GM12878 (cell line): ENCODE measurements around the gene AKT1. TPM values are rescaled to one million over a fixed set of nuclear protein-coding genes. Genes with fewer than 3 reads are reported as not detected.
A peak's percentile ranks its signal among the peaks of the same experiment; 100 is the strongest.

ENCODE experiments used
- ATAC-seq: fragments of 200-7000 bp; cut with Tn5 transposase; 3 replicates; pipeline ENCODE4 v1.9.1; 2020; ENCODE audit warnings: mild to moderate bottlenecking, moderate library complexity
- BruUV-seq: library from RNA; stranded (reverse); fragments of 400-500 nt; replicated peaks from 2 replicates; lab custom pipeline; 2021; lab: Mats Ljungman, UMichigan
- CTCF ChIA-PET: fragments of 300-600 bp; sonication (Branson Sonifier 250); formaldehyde crosslinking; extraction: SDS; loops from one replicate; lab custom pipeline; 2021; ENCODE audit warnings: inconsistent platforms; lab: Yijun Ruan, JAX
- POLR2A ChIA-PET: fragments of 350-600 bp; formaldehyde crosslinking; extraction: SDS; loops from one replicate; lab custom pipeline; 2021; ENCODE audit warnings: inconsistent platforms; lab: Charles Lee
- RAD21 ChIA-PET: fragments of 300-600 bp; sonication (Branson Sonifier 250); formaldehyde crosslinking; loops from one replicate; lab custom pipeline; 2023; ENCODE audit warnings: antibody characterized with exemption; ENCODE audit not compliant: unreplicated experiment; lab: Charles Lee
- SMC1A ChIA-PET: fragments of 300-600 bp; sonication (Branson Sonifier 250); formaldehyde crosslinking; loops from one replicate; lab custom pipeline; 2023; ENCODE audit not compliant: unreplicated experiment, uncharacterized antibody; lab: Charles Lee
- DNase-seq: peaks from one replicate; pipeline ENCODE4 v3.0.0-alpha.2; 2011; ENCODE audit warnings: low read depth, low spot score
- FAIRE-seq: peaks from 3 replicates; lab custom pipeline; 2011; peaks lifted over from hg19 to GRCh38; lab: Jason Lieb, UNC
- H2AFZ ChIP-seq: 2 replicates; pipeline ENCODE4 v1.6.0; 2011; ENCODE audit warnings: low read depth, low read length, control low read depth; ENCODE audit not compliant: control insufficient read depth
- H3K27ac ChIP-seq: 2 replicates; pipeline ENCODE4 v1.5.1; 2011; ENCODE audit warnings: control low read depth; ENCODE audit not compliant: control insufficient read depth, insufficient read depth
- H3K27me3 ChIP-seq, 2 experiments: replicated peaks in 1 of 2; 2 replicates each; pipeline versions ENCODE4 v1.6.0 to v1.6.1; 2011; ENCODE audit warnings: low read length in 1 of 2; ENCODE audit not compliant: control insufficient read depth in 2 of 2, insufficient read depth in 2 of 2
- H3K36me3 ChIP-seq, 2 experiments: 2 replicates each; pipeline ENCODE4 v1.5.1; 2011; ENCODE audit warnings: low read length in 1 of 2; ENCODE audit not compliant: control insufficient read depth in 2 of 2, insufficient read depth in 2 of 2
- H3K4me1 ChIP-seq: 2 replicates; pipeline ENCODE4 v1.6.1; 2011; ENCODE audit warnings: mild to moderate bottlenecking, low read length, moderate library complexity, mixed read lengths; ENCODE audit not compliant: control insufficient read depth, insufficient read depth
- H3K4me2 ChIP-seq: 2 replicates; pipeline ENCODE4 v1.6.0; 2011; ENCODE audit warnings: control low read depth; ENCODE audit not compliant: control insufficient read depth, insufficient read depth
- H3K4me3 ChIP-seq: fragments of 200-600 bp; sonication (generic); 2 replicates; pipeline ENCODE4 v1.5.1; 2016
- H3K79me2 ChIP-seq: 2 replicates; pipeline ENCODE4 v1.6.0; 2011; ENCODE audit warnings: low read length; ENCODE audit not compliant: control insufficient read depth, insufficient read depth
- H3K9ac ChIP-seq: 2 replicates; pipeline ENCODE4 v1.8.0; 2011; ENCODE audit warnings: low read length, control low read depth, mixed read lengths; ENCODE audit not compliant: control insufficient read depth, insufficient read depth
- H3K9me3 ChIP-seq: replicated peaks from 3 replicates; pipeline ENCODE4 v1.5.1; 2011; ENCODE audit warnings: mild to moderate bottlenecking, low read length; ENCODE audit not compliant: control insufficient read depth, insufficient read depth
- H4K20me1 ChIP-seq: 2 replicates; pipeline ENCODE4 v1.6.0; 2011; ENCODE audit not compliant: control insufficient read depth, insufficient read depth
- ASH2L ChIP-seq: fragments of 300-600, 200-600 bp; sonication (generic); IDR thresholded peaks from 2 replicates; pipeline ENCODE4 v1.6.1; 2017; ENCODE audit warnings: low read depth, mild to moderate bottlenecking, borderline replicate concordance
- BCL3 ChIP-seq: IDR thresholded peaks from 2 replicates; pipeline ENCODE4 v1.6.1; 2011; ENCODE audit warnings: borderline replicate concordance, low read depth, mild to moderate bottlenecking, moderate library complexity, low read length; ENCODE audit not compliant: insufficient read depth, poor library complexity, severe bottlenecking
- BHLHE40 ChIP-seq, 2 experiments: fragments of 450-650 bp in 1 of 2; IDR thresholded peaks; 2 replicates each; pipeline ENCODE4 v1.6.1; 2011 to 2017; ENCODE audit warnings: low read depth in 2 of 2, borderline replicate concordance in 1 of 2, improper control_type of control experiment in 1 of 2, low read length in 1 of 2, mild to moderate bottlenecking in 1 of 2
- CREB1 ChIP-seq: IDR thresholded peaks from 2 replicates; pipeline ENCODE4 v1.6.1; 2012; ENCODE audit warnings: low read depth, mild to moderate bottlenecking, inconsistent platforms
- ESRRA ChIP-seq: IDR thresholded peaks from 2 replicates; pipeline ENCODE4 v1.6.1; 2012; ENCODE audit warnings: mild to moderate bottlenecking, low read length, improper control_type of control experiment
- PBX3 ChIP-seq: IDR thresholded peaks from 2 replicates; pipeline ENCODE4 v1.6.1; 2011; ENCODE audit warnings: mild to moderate bottlenecking, low read depth, low read length, moderate library complexity; ENCODE audit not compliant: insufficient replicate concordance
- PKNOX1 ChIP-seq: fragments of 450-650 bp; IDR thresholded peaks from 2 replicates; pipeline ENCODE4 v1.6.1; 2016; ENCODE audit warnings: mild to moderate bottlenecking
- RFX5 ChIP-seq: IDR thresholded peaks from 2 replicates; pipeline ENCODE4 v1.6.1; 2011; ENCODE audit warnings: low read depth, low read length, improper control_type of control experiment
- WGBS: methylation state at CpG from one replicate; pipeline ENCODE4 v1.1.6; 2016; ENCODE audit warnings: low lambda C conversion rate; ENCODE audit not compliant: insufficient replicate concordance, insufficient coverage; ENCODE audit errors: missing lambda C conversion rate; 5-methylcytosine and 5-hydroxymethylcytosine counted together
- in situ Hi-C: fragments of 300-500 bp; cut with MboI; formaldehyde crosslinking; loops from 9 replicates; pipeline ENCODE4 v1.14.3; 2018; ENCODE audit warnings: mixed read lengths
- intact Hi-C: fragments of 100-400 bp; cut with micrococcal nuclease; formaldehyde crosslinking; loops from one replicate; pipeline ENCODE4 v1.14.2; 2022; ENCODE audit not compliant: unreplicated experiment
- polyA plus RNA-seq, 11 experiments: library from polyadenylated mRNA; depleted of rRNA in 4 of 11; unstranded in 6 of 11; stranded (reverse) in 5 of 11; fragments of >200 nt; fragmentation: Nextera tagmentation in 4 of 11; fragmentation: Illumina TruSeq in 1 of 11; extraction: Ambion mirVana in 4 of 11; extraction: Trizol in 1 of 11; gene quantifications; 1 replicate in 1 of 11; 2 replicates in 10 of 11; pipeline versions ENCODE4 v1.2.1 to v1.2.3, GENCODE V29; 2011 to 2016; ENCODE audit warnings: inconsistent platforms in 2 of 11, missing spikeins in 2 of 11, low read depth in 1 of 11
- total RNA-seq, 4 experiments: library from RNA; depleted of rRNA in 3 of 4; stranded (reverse); fragments of >200 nt in 3 of 4; fragmentation: Illumina TruSeq in 1 of 4; extraction: Trizol in 1 of 4; gene quantifications; 2 replicates each; pipeline versions ENCODE4 v1.2.1 to v1.2.3, GENCODE V29; 2013 to 2021

Gene AKT1
- total and polyA plus RNA-seq, 10 of the 15 experiments (the other 5 are each of a cell fraction or from before 2014, with no cell fraction given) = 0.63 to 110 (median 58.9) TPM

DNA sequence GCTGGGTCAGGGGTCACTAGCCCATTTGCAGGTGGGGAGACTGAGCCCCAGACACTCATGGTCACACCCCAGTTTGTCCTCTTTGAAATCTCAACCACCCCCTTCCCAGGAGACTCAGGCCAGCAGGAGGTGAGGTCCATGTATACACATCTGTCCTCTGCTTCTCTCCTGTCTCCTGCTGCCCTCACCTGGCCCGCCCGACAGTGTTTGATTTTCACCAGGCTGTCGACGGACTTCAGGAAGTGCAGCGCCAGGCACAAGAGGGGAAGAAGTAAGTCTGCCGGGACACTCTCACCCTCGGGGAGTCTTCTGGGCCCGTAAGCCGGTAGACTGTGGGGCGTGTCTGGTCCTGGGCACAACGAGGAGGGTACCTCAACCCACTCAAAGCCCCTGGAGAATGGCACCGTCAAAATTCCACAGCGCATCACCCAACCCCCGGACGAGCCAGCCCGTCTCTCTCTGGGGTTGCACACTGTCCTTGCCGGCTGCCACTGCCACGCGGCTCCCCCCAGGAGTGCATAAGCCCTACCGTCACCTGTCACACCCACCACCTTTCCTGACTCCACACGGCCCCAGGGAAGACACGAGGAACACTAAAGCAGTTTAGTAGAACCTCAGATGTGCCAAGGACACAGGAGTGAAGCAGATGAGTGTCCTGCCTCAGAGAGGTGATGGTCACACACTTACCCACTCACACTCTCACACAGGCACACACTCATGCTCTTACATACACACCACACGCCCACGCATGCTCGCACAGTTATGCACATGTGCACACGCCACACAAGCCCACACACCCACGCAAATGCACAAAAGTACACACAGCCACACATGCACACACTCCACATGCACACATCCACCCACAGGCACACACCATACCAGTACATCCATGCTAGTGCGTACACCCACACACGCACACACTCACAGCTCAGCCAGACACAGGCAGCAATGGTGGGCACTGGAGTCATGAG lies 55.7 kb downstream of the AKT1 start:
- ChIA-PET SMC1A (interaction anchor here (0.6 kb wide), 1 partner anchor 9 kb away, joined by 3 read pairs; no protein-coding TSS in a partner anchor), RAD21 (no interaction called here), CTCF (interaction anchor here (1.3 kb wide), 1 partner anchor 66 kb away, joined by 3 read pairs; no protein-coding TSS in a partner anchor), POLR2A (no interaction called here)
- Histone ChIP-seq H3K4me3 (no peak overlapping the region), H2AFZ (no peak overlapping the region), H3K9me3 (no peaks in the 10 kb centered on the region), H3K36me3 (no peaks in the 10 kb centered on the region), H3K9ac (no peak overlapping the region), H3K4me2 (no peak overlapping the region), H3K4me1 (no peaks in the 10 kb centered on the region), H3K79me2 (no peaks in the 10 kb centered on the region), H3K27me3 (no peaks in the 10 kb centered on the region; a peak in 3 of 4 replicates), H4K20me1 (no peaks in the 10 kb centered on the region), H3K27ac (no peak overlapping the region)
- FAIRE-seq = no peak
- ATAC-seq = no peak
- WGBS = 41% methylated on average over 28 of the region's 29 CpGs
- no peak for DNase-seq
- TF ChIP-seq BHLHE40 (IDR thresholded peaks at IDR 0.05; ENCODE audit: borderline replicate concordance in 1 of 2, low read depth in 2 of 2, low read length in 1 of 2) (0 out of 4 replicates have a peak, but pooled peaks of 1 of the 2 experiments have one; percentile 17), ASH2L (no peak), CREB1 (no peak), ESRRA (no peak), BCL3 (peak; percentile 92), PBX3 (peak; percentile 46), RFX5 (no peak), PKNOX1 (no peak)
- intact Hi-C loops (no loop called here), in situ Hi-C loops (no loop called here)
- BruUV-seq = no TSS peak
